Measurements from ENCODE around the gene SCMH1.

DNA sequence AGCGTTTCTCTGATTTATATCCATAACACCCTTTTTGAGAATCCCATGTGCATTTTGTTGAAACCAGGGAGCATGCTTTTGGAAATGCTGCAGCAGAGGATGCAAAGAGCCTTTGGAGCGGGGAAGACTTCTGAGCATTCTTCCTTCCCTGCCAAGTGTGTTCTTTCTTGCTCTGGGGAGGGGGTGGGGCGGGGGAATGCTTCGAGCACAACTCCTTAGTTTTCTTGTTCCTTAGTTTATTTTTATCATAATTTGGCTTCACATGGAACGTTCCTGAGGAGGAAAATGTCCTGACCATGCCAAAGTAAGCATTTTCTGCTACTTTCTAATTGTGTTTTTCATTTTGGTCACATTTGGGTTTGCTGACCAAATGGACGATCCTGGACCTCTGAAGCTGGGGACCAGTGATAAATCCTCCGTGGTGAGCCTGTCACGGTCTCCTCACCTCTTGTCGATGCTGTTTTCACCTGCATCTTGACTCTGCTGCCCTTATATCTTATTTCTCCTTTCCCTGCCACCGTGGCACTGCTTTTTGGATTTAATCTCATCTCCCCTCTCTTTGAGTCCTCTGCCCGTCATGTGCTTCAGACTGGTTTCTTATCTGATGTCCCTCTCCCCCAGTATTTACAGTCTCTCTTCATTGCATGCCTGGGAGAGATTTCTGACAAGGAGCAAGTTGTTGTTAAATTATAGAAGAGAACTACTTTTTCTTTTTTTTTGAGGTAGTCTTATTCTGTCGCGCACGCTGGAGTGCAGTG, 260.2 kb downstream of the SCMH1 start:
- TF ChIP-seq, protein P1, sequence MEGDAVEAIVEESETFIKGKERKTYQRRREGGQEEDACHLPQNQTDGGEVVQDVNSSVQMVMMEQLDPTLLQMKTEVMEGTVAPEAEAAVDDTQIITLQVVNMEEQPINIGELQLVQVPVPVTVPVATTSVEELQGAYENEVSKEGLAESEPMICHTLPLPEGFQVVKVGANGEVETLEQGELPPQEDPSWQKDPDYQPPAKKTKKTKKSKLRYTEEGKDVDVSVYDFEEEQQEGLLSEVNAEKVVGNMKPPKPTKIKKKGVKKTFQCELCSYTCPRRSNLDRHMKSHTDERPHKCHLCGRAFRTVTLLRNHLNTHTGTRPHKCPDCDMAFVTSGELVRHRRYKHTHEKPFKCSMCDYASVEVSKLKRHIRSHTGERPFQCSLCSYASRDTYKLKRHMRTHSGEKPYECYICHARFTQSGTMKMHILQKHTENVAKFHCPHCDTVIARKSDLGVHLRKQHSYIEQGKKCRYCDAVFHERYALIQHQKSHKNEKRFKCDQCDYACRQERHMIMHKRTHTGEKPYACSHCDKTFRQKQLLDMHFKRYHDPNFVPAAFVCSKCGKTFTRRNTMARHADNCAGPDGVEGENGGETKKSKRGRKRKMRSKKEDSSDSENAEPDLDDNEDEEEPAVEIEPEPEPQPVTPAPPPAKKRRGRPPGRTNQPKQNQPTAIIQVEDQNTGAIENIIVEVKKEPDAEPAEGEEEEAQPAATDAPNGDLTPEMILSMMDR (IDR thresholded peaks at IDR 0.05) = no peak
- TF ChIP-seq POLR2A (IDR thresholded peaks at IDR 0.05; ENCODE audit: low read depth) = no peak
- no peak for TF ChIP-seq EP300 (IDR thresholded peaks at IDR 0.05)
